ENCODE data around the gene BAZ2B. TPM values are rescaled to one million over a fixed set of nuclear protein-coding genes. Genes with fewer than 3 reads are reported as not detected.

Gene BAZ2B
- total and polyA plus RNA-seq, 2 of the 13 experiments (the other 11 are each of a cell fraction or from before 2014, with no cell fraction given): 14.0 to 15.1 TPM

DNA sequence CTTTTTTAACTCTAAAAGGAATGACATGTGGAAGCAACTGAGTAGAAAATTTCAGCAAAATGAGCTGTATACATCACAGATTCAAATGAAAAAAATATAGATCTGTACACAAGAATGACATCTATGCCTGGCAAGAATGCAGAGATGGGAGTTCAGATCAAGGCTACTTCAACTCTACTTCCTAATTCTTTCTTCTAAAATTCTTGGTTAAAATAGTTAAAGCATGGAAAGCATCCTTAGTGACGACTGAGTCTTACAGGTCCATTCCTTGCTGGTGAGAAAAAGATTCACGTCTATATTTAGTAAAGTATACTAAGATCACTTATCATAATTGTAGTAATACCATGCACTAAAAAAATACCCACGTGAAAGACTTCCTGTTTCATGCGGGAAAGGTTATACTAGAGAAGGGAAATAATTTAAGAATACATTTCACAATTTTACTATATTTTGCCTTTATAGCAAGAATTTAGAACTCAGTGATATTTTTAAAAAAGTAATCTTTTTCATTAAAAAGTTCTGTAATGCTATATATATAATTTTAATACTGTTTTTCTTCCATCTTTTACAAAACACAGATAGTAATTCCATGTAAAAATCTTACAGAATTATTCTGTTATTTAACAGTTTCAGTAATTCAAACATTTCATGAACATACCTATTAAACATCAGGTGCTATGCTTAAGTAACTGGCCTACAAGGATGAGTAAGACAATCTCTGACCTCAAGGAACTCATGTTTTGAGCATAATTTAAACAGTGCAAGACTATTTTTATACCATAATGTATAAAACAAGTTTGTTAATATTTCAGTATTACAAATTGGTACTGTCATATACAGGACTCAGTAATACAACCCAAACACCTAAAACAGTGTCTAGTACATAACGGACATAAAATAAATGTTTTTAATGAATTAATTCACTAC lies 159.6 kb downstream of the BAZ2B start (continued):
- TF ChIP-seq, protein P1, sequence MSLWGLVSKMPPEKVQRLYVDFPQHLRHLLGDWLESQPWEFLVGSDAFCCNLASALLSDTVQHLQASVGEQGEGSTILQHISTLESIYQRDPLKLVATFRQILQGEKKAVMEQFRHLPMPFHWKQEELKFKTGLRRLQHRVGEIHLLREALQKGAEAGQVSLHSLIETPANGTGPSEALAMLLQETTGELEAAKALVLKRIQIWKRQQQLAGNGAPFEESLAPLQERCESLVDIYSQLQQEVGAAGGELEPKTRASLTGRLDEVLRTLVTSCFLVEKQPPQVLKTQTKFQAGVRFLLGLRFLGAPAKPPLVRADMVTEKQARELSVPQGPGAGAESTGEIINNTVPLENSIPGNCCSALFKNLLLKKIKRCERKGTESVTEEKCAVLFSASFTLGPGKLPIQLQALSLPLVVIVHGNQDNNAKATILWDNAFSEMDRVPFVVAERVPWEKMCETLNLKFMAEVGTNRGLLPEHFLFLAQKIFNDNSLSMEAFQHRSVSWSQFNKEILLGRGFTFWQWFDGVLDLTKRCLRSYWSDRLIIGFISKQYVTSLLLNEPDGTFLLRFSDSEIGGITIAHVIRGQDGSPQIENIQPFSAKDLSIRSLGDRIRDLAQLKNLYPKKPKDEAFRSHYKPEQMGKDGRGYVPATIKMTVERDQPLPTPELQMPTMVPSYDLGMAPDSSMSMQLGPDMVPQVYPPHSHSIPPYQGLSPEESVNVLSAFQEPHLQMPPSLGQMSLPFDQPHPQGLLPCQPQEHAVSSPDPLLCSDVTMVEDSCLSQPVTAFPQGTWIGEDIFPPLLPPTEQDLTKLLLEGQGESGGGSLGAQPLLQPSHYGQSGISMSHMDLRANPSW (CRISPR knock-in tag; IDR thresholded peaks at IDR 0.05; ENCODE audit: borderline replicate concordance): no peak
- no peak for TF ChIP-seq TBP (CRISPR knock-in tag; IDR thresholded peaks at IDR 0.05)
- no peak for TF ChIP-seq ZNF781 (CRISPR knock-in tag; IDR thresholded peaks at IDR 0.05; ENCODE audit: borderline replicate concordance, not compliant biosample characterization)
- no peak for TF ChIP-seq MEF2D (CRISPR knock-in tag; IDR thresholded peaks at IDR 0.05)
- TF ChIP-seq, protein P2, sequence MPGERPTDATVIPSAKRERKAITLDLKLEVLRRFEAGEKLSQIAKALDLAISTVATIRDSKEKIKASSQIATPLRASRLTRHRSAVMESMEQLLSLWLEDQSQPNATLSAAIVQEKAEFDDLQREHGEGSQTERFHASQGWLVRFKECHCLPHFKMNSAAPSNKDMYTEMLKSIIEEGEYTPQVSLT (CRISPR knock-in tag; IDR thresholded peaks at IDR 0.05; ENCODE audit: borderline replicate concordance, low read depth): no peak

DNA sequence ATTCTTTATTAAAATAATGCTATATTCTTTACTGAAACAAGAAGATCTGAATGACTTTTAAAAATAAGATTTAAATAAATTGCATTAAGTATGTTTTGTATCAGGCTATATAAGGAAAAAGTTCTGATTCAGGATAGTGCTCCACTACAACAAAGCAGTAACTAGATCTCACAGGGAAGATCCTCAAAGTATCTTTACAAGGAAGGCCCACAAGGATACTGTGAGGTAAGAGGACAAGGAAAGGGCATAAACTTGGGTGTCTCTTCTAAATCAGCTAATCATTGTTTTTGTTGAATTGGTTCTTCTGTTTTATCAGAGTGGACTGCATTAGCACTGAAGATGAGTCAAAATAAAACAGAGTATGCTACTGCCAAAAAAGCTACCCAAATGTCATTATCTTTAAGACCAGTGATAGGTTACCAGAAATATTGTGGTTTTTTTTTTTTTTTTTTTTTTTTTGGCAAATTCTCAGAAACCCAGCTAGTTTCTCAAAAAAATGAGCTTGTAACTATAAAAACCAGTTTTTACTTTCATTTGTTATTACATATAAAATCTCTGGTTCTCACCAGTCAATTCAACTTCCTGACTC lies 160.9 kb downstream of the BAZ2B start:
- H3K9ac ChIP-seq (ENCODE audit: insufficient read depth, low read depth, low read length): no peak overlapping the region
- H3K27ac ChIP-seq (ENCODE audit: extremely low read length, insufficient read depth, low read length): no peak overlapping the region
- TF ChIP-seq ZNF12 (CRISPR knock-in tag; IDR thresholded peaks at IDR 0.05) (no peak), ZNF782 (CRISPR knock-in tag; IDR thresholded peaks at IDR 0.05; ENCODE audit: borderline replicate concordance) (no peak), ZSCAN12 (CRISPR knock-in tag; IDR thresholded peaks at IDR 0.05) (no peak), TRIM24 (CRISPR knock-in tag; IDR thresholded peaks at IDR 0.05) (no peak), HOXA5 (CRISPR knock-in tag; IDR thresholded peaks at IDR 0.05) (no peak), ZNF232 (CRISPR knock-in tag; IDR thresholded peaks at IDR 0.05; ENCODE audit: borderline replicate concordance) (no peak), MBNL3 (CRISPR knock-in tag; conservative IDR thresholded peaks at IDR 0.05) (no peak), ZNF30 (CRISPR knock-in tag; IDR thresholded peaks at IDR 0.05) (no peak), PRPF4 (IDR thresholded peaks at IDR 0.05; ENCODE audit: low read depth, low read length, poor library complexity, severe bottlenecking) (no peak), SOX6 (IDR thresholded peaks at IDR 0.05) (no peak), SOX6 (CRISPR knock-in tag; IDR thresholded peaks at IDR 0.05) (no peak)
- TF ChIP-seq, protein P3, sequence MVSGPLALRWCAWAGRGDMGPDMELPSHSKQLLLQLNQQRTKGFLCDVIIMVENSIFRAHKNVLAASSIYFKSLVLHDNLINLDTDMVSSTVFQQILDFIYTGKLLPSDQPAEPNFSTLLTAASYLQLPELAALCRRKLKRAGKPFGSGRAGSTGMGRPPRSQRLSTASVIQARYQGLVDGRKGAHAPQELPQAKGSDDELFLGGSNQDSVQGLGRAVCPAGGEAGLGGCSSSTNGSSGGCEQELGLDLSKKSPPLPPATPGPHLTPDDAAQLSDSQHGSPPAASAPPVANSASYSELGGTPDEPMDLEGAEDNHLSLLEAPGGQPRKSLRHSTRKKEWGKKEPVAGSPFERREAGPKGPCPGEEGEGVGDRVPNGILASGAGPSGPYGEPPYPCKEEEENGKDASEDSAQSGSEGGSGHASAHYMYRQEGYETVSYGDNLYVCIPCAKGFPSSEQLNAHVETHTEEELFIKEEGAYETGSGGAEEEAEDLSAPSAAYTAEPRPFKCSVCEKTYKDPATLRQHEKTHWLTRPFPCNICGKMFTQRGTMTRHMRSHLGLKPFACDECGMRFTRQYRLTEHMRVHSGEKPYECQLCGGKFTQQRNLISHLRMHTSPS (CRISPR knock-in tag; IDR thresholded peaks at IDR 0.05; ENCODE audit: low read depth): no peak
- TF ChIP-seq, protein P4, sequence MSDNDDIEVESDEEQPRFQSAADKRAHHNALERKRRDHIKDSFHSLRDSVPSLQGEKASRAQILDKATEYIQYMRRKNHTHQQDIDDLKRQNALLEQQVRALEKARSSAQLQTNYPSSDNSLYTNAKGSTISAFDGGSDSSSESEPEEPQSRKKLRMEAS (IDR thresholded peaks at IDR 0.05): no peak
- no peaks in the 10 kb centered on the region for H3K36me3 ChIP-seq (replicated peaks in 1 of 2; ENCODE audit: control insufficient read depth in 1 of 2, insufficient read depth in 2 of 2, low read length in 2 of 2)
- ChIA-PET CTCF (ENCODE audit: low intra/inter-chr PET ratio, low total read pairs) (no interaction called here), POLR2A (no interaction called here)
- no peak overlapping the region for H3K4me2 ChIP-seq (ENCODE audit: low read depth, low read length)
- in situ Hi-C loops (cut with HindIII; ENCODE audit: extremely low pct_ligation_motif_present, low pct_unique_long_range_greater_than_20kb): no loop called here
- no peaks in the 10 kb centered on the region for H4K20me1 ChIP-seq (ENCODE audit: insufficient read depth, low read length)
- H3K9me3 ChIP-seq (ENCODE audit: low read length): no peaks in the 10 kb centered on the region
- H3K4me3 ChIP-seq (replicated peaks in 1 of 3; ENCODE audit: insufficient read depth in 1 of 3, low read depth in 2 of 3, low read length in 3 of 3): no peak overlapping the region
- no TSS peak for BruUV-seq (replicated peaks)
- no peak overlapping the region for H2AFZ ChIP-seq (ENCODE audit: low read length)
- H3K4me1 ChIP-seq (ENCODE audit: insufficient read depth, low read length): no peaks in the 10 kb centered on the region
- FAIRE-seq (no peak), DNase-seq (ENCODE audit: low spot score) (no peak), ATAC-seq (no peak)
- no peaks in the 10 kb centered on the region for H3K79me2 ChIP-seq (ENCODE audit: insufficient read depth, low read length)
- H3K27me3 ChIP-seq (ENCODE audit: control insufficient read depth in 1 of 2, insufficient read depth in 2 of 2, low read length in 2 of 2): no peaks in the 10 kb centered on the region
- intact Hi-C loops (cut with micrococcal nuclease; ENCODE audit: unreplicated experiment): no loop called here
